HepG2 (cell line): ENCODE data around the gene NATD1. TPM values are rescaled to one million over a fixed set of nuclear protein-coding genes. Genes with fewer than 3 reads are reported as not detected.
A peak's percentile ranks its signal among the peaks of the same experiment; 100 is the strongest.

Source experiments
- AHR ChIP-seq: IDR thresholded peaks from 2 replicates; pipeline ENCODE4 v1.6.1; 2018; ENCODE audit warnings: missing genetic modification reagents, missing compliant biosample characterization
- ATF3 ChIP-seq: sonication (generic); formaldehyde crosslinking; IDR thresholded peaks from 2 replicates; pipeline ENCODE4 v1.4.0; 2020; ENCODE audit warnings: missing genetic modification reagents
- FOXJ3 ChIP-seq: sonication (generic); formaldehyde crosslinking; IDR thresholded peaks from 2 replicates; pipeline ENCODE4 v1.4.0; 2020; ENCODE audit warnings: missing genetic modification reagents, mild to moderate bottlenecking, borderline replicate concordance
- GATA4 ChIP-seq: sonication (generic); IDR thresholded peaks from 2 replicates; pipeline ENCODE4 v1.6.1; 2016; ENCODE audit warnings: antibody characterized with exemption, low read depth, borderline replicate concordance
- GATAD1 ChIP-seq: IDR thresholded peaks from 2 replicates; pipeline ENCODE4 v1.6.1; 2016; ENCODE audit warnings: missing genetic modification reagents, missing compliant biosample characterization
- HHEX ChIP-seq: IDR thresholded peaks from 2 replicates; pipeline ENCODE4 v1.6.1; 2016; ENCODE audit warnings: control low read depth
- IKZF1 ChIP-seq: fragments of 450-650 bp; IDR thresholded peaks from 2 replicates; pipeline ENCODE4 v1.7.1; 2016
- IRF1 ChIP-seq: sonication (generic); formaldehyde crosslinking; IDR thresholded peaks from 2 replicates; pipeline ENCODE4 v1.4.0; 2020; ENCODE audit warnings: low read depth, mild to moderate bottlenecking, missing genetic modification reagents
- NPAS2 ChIP-seq: sonication (generic); formaldehyde crosslinking; IDR thresholded peaks from 2 replicates; pipeline ENCODE4 v1.8.0; 2022; ENCODE audit warnings: mild to moderate bottlenecking, missing genetic modification reagents, borderline replicate concordance
- RBM39 ChIP-seq: fragments of 200-400 bp; formaldehyde crosslinking; IDR thresholded peaks from one replicate; pipeline ENCODE4 v1.6.1; 2018; ENCODE audit warnings: antibody characterized with exemption, mild to moderate bottlenecking, low read depth, low read length; ENCODE audit not compliant: poor library complexity, severe bottlenecking
- REXO4 ChIP-seq: sonication (generic); formaldehyde crosslinking; IDR thresholded peaks from 2 replicates; pipeline ENCODE4 v1.8.0; 2022; ENCODE audit warnings: missing genetic modification reagents, mild to moderate bottlenecking, borderline replicate concordance
- SMARCE1 ChIP-seq: fragments of 450-650 bp; IDR thresholded peaks from 2 replicates; pipeline ENCODE4 v1.6.1; 2017; ENCODE audit warnings: borderline replicate concordance
- SNAPC5 ChIP-seq: sonication (generic); formaldehyde crosslinking; IDR thresholded peaks from 2 replicates; pipeline ENCODE4 v1.8.1; 2023; ENCODE audit warnings: mild to moderate bottlenecking, missing genetic modification reagents, borderline replicate concordance
- SP140L ChIP-seq: sonication (generic); formaldehyde crosslinking; IDR thresholded peaks from 2 replicates; pipeline ENCODE4 v1.4.0; 2020; ENCODE audit warnings: missing genetic modification reagents, borderline replicate concordance
- TCF7 ChIP-seq: sonication (generic); IDR thresholded peaks from 2 replicates; pipeline ENCODE4 v1.6.1; 2016; ENCODE audit warnings: antibody characterized with exemption, low read depth
- TEF ChIP-seq: sonication (generic); formaldehyde crosslinking; IDR thresholded peaks from 2 replicates; pipeline ENCODE4 v1.5.0; 2020; ENCODE audit warnings: missing genetic modification reagents
- XBP1 ChIP-seq: sonication (generic); formaldehyde crosslinking; IDR thresholded peaks from 2 replicates; pipeline ENCODE4 v1.5.0; 2020; ENCODE audit warnings: missing genetic modification reagents
- ZFP1 ChIP-seq: IDR thresholded peaks from 2 replicates; pipeline ENCODE4 v1.6.1; 2016
- ZNF296 ChIP-seq: sonication (generic); formaldehyde crosslinking; conservative IDR thresholded peaks from 2 replicates; pipeline ENCODE4 v1.5.0; 2020; ENCODE audit warnings: mild to moderate bottlenecking, missing genetic modification reagents
- ZNF546 ChIP-seq: sonication (generic); formaldehyde crosslinking; conservative IDR thresholded peaks from 2 replicates; pipeline ENCODE4 v1.8.1; 2023; ENCODE audit warnings: mild to moderate bottlenecking, missing genetic modification reagents
- ZNF775 ChIP-seq: sonication (generic); formaldehyde crosslinking; IDR thresholded peaks from 2 replicates; pipeline ENCODE4 v1.4.0; 2020; ENCODE audit warnings: missing genetic modification reagents, mild to moderate bottlenecking, moderate library complexity, borderline replicate concordance
- polyA plus RNA-seq, 8 experiments: library from polyadenylated mRNA; depleted of rRNA in 3 of 8; stranded (reverse) in 7 of 8; unstranded in 1 of 8; fragments of >200 nt; fragmentation: Illumina TruSeq in 4 of 8; extraction: Trizol in 4 of 8; gene quantifications; 2 replicates each; pipeline versions ENCODE4 v1.2.1 to v1.2.3, GENCODE V29; 2011 to 2016; ENCODE audit warnings: low read depth in 4 of 8, missing spikeins in 1 of 8, mixed read lengths in 1 of 8; ENCODE audit not compliant: insufficient read depth in 1 of 8
- total RNA-seq, 5 experiments: library from RNA; depleted of rRNA; stranded (reverse); fragments of >200 nt; fragmentation: Illumina TruSeq; extraction: Trizol; gene quantifications; 2 replicates each; pipeline ENCODE4 v1.2.3, GENCODE V29; 2016; ENCODE audit warnings: low read depth in 1 of 5
- TF ChIP-seq, protein P1 (sequence below), 2 experiments: sonication (generic) in 1 of 2; formaldehyde crosslinking in 1 of 2; IDR thresholded peaks; 2 replicates each; pipeline versions ENCODE4 v1.4.0 to v1.6.1; 2016 to 2020; ENCODE audit warnings: borderline replicate concordance in 1 of 2, low read depth in 1 of 2, mild to moderate bottlenecking in 1 of 2, missing genetic modification reagents in 1 of 2

NATD1 gene
- total and polyA plus RNA-seq, 2 of the 13 experiments (the other 11 are each of a cell fraction or from before 2014, with no cell fraction given): 0.31 to 2.3 TPM

DNA sequence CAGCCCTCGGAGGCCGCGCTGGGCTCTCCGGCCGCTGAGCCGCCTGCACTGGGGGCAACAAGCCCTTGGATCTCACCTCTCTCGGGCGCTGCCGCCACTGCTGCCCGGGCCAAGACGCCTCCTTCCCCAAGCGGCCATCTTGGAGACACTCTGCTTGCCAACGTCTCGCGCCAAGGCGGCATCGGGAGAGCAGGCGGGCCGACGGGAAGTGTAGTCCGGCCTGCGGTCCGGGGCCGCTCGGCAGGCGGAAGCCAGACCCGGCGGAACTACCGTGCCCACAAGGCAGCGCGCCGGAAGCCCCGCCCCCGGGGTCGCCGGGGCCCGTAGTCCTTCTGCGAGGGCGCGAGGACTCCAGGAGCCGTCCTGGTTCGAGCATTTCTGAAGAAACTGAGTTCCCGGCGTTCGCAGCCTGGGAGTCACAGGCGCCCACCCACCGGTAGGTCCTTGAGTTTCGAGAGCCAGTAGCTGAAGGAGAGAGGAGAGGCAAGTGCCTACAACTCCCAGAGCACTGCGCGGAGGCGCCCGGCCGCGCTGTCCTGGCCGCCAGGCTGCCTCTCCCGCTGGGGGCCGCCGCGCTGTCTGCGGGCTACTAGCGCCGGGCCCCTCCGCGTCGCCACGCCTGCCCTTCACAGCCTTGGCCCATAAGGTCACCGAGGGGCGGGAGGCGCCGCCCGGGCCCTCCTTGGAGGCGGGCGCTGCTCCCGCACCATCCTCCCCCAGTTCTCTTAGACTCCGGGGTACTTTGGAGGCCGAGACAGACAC lies 39.0 kb downstream of the NATD1 start, which contains the start of gene TMEM11 (continued):
- TF ChIP-seq TCF7 (no peak), REXO4 (CRISPR knock-in tag) (no peak), TEF (CRISPR knock-in tag) (no peak), SP140L (CRISPR knock-in tag) (no peak), ZFP1 (CRISPR knock-in tag) (no peak; the same call in 1 of the 2 replicates), IRF1 (CRISPR knock-in tag) (no peak), GATAD1 (peak; percentile 89), SNAPC5 (CRISPR knock-in tag) (no peak), XBP1 (CRISPR knock-in tag) (no peak), NPAS2 (CRISPR knock-in tag) (no peak), SMARCE1 (no peak), FOXJ3 (CRISPR knock-in tag) (no peak), HHEX (CRISPR knock-in tag) (no peak), ZNF546 (CRISPR knock-in tag) (peak; percentile 65), ZNF775 (no peak), IKZF1 (no peak), AHR (0 out of 2 replicates have a peak, but pooled peaks have one; percentile 36), GATA4 (no peak), RBM39 (no peak), ZNF296 (CRISPR knock-in tag) (0 out of 2 replicates have a peak, but pooled peaks have one; percentile 13), ATF3 (CRISPR knock-in tag) (no peak)
- TF ChIP-seq, protein P1, sequence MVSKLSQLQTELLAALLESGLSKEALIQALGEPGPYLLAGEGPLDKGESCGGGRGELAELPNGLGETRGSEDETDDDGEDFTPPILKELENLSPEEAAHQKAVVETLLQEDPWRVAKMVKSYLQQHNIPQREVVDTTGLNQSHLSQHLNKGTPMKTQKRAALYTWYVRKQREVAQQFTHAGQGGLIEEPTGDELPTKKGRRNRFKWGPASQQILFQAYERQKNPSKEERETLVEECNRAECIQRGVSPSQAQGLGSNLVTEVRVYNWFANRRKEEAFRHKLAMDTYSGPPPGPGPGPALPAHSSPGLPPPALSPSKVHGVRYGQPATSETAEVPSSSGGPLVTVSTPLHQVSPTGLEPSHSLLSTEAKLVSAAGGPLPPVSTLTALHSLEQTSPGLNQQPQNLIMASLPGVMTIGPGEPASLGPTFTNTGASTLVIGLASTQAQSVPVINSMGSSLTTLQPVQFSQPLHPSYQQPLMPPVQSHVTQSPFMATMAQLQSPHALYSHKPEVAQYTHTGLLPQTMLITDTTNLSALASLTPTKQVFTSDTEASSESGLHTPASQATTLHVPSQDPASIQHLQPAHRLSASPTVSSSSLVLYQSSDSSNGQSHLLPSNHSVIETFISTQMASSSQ (IDR thresholded peaks at IDR 0.05; ENCODE audit: low read depth): no peak
- TF ChIP-seq, protein P1 (CRISPR knock-in tag; IDR thresholded peaks at IDR 0.05; ENCODE audit: borderline replicate concordance): peak; percentile 36; the same call in 1 of the 2 replicates
